HG03354 (cell line): ENCODE data around the gene AGRN.
"Not testable (repeated sequence)": the region's sequence is repeated elsewhere in the genome, so short reads cannot be mapped to it uniquely, and the experiment has no call there.

Experiments used
- ATAC-seq: cut with Tn5 transposase; IDR thresholded peaks from one replicate; pipeline ENCODE4 v1.9.1; 2021; ENCODE audit warnings: mild to moderate bottlenecking; ENCODE audit not compliant: unreplicated experiment, poor library complexity, severe bottlenecking

The AGRN gene

GRCh38 chr1:1085911-1086841, 66.3 kb downstream of the AGRN start:
- no peak for ATAC-seq

GRCh38 chr1:1086911-1087341, 67.0 kb downstream of the AGRN start:
- ATAC-seq = no peak

- ATAC-seq = no peak
Observed at GRCh38 chr1:1087351-1088028, 67.6 kb downstream of the AGRN start.

- no peak for ATAC-seq
Observed at GRCh38 chr1:1088029-1088800, 68.3 kb downstream of the AGRN start.

GRCh38 chr1:1088801-1089680, 69.1 kb downstream of the AGRN start:
- no peak for ATAC-seq

- no peak for ATAC-seq
Observed at GRCh38 chr1:1089731-1090423, 70.0 kb downstream of the AGRN start.

- no peak for ATAC-seq
Observed at GRCh38 chr1:1090424-1091343, 70.8 kb downstream of the AGRN start.

GRCh38 chr1:1091344-1092148, 71.6 kb downstream of the AGRN start:
- no peak for ATAC-seq

GRCh38 chr1:1092149-1092855, 72.4 kb downstream of the AGRN start:
- no peak for ATAC-seq

- ATAC-seq = no peak
Observed at GRCh38 chr1:1092894-1093609, 73.1 kb downstream of the AGRN start.

GRCh38 chr1:1093610-1093943, 73.7 kb downstream of the AGRN start:
- ATAC-seq = no peak

- no peak for ATAC-seq
Observed at GRCh38 chr1:1094981-1095380, 75.1 kb downstream of the AGRN start.

- ATAC-seq = not testable (repeated sequence)
Observed at GRCh38 chr1:1096136-1096535, 76.2 kb downstream of the AGRN start.

- no peak for ATAC-seq
Observed at GRCh38 chr1:1098681-1099421, 78.9 kb downstream of the AGRN start.

- no peak for ATAC-seq
Observed at GRCh38 chr1:1099506-1100183, 79.7 kb downstream of the AGRN start.
